NCI-H1417 (cell line): Measurements from ENCODE around the gene SEPTIN3.
"Not testable (repeated sequence)": the region's sequence is repeated elsewhere in the genome, so short reads cannot be mapped to it uniquely, and the experiment has no call there.

ENCODE experiments used
- DNase-seq, 3 experiments: peaks; one replicate each; lab custom pipeline; 2025; lab: John Stamatoyannopoulos, UW

Gene SEPTIN3

GRCh38 chr22:41940832-41941765 lies 28.1 kb upstream of the SEPTIN3 start:
- DNase-seq = peak; percentile 17 to 61 (median 31)

DNA sequence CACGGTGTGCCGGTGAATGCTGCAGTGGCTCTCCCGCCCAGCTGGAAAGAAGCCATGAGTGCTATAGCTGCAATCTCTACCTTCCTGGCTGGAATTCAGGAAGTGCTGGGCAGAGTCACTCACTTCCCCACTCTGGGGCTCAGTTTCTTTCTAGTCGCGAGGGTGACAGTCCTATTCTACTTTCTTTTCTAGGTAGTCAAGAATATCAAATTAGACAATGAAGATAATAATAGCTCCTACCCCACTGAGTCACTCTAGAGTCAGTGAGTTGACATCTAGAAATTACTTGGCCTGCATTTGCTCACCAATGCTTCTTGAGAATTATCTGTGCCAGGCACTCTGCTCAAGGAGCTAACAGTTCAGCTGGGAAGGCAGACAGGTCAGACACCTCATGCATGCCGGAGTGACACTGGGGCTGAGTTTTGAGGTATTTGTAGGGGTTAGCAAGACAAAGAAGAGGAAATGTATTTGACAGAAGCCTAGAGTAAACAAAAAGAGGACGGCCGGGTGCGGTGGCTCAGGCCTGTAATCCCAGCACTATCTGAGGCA lies 25.5 kb upstream of the SEPTIN3 start:
- no peak for DNase-seq

- DNase-seq = peak; percentile 89 to 97 (median 94)
Measured at GRCh38 chr22:41946629-41947423, 22.4 kb upstream of the SEPTIN3 start, which contains the start of gene CENPM. CENPM (minus strand) TSS chr22:41947152; CDS start chr22:41947076, 76 bp downstream.

- no peak for DNase-seq
Measured at GRCh38 chr22:41947424-41948080, 21.7 kb upstream of the SEPTIN3 start.

DNA sequence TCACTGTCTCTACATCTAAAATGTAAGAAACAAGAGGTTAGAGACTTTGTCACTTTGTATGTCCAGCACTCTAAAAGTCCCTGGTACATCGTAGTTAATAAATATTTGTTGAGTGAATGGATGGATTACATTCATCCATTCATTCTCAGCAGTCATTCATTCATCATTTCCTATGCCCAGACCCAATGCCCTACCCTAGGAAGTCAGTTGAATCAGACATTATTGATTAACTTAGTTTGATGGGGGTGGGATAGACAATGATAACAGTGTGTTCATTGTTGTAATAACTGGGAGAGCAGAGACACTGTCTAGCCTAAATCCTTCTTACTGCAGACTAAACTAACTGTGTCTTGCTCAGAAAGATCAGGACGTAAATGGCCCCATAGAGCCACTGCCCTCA lies 21.1 kb upstream of the SEPTIN3 start:
- DNase-seq = no peak

GRCh38 chr22:41948928-41949296 lies 20.3 kb upstream of the SEPTIN3 start:
- not testable (repeated sequence) for DNase-seq

- peak in 1 of 3 experiments; percentile 8 for DNase-seq
Measured at GRCh38 chr22:41949297-41949965, 19.8 kb upstream of the SEPTIN3 start.

DNA sequence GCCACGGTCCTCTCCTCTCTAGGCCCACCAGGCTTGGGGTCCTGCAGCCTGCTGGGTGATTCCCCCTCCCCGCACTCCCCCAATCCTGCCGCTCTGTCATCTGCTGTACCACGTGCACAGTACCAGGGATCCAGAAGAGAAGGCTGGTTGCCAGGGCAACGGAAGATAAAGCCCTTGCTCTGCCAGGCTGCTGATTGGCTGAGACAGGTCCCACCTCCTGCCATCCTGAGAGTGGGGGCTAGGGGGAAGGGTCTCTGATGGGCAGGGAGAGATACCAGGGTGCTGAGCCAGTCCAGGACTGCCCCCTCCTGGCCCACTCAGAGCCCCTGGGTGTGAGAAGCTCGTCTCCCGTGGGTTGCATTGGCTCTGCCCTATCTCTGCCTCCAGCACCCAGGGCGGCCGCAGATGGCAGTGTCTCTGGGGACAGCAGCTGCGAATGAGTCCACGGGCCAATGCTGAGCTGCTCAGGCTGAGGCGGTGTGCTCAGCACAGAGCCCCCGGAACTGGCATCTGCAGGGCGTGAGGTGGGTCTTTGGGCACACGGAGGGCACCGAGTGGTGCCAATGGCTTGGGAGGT lies 17.3 kb upstream of the SEPTIN3 start, which contains the start of gene SMIM45:
Gene SMIM45, plus strand, starts transcription at position 253 of the 577 bp plus-strand sequence.
- DNase-seq = peak in 2 of 3 experiments; percentile 47 to 81

DNA sequence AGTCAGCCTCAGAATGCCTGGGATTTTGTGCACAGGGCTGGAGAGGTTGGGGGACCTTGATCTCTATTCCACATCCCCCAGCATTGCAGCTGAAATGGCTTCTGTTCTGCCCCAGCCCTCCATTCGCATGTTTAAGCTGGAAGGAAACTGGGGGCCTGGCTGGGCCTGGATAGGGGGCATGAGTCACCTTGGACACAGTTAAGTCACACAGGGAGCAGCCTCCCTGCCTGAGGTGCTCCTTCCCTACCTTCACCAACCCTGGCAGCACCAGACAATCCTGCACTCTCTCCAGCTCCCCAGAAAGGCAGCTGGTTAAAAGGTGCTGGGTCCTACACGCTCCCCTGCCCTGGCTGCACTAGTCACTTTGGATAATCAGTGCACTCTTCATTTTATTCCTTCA lies 16.5 kb upstream of the SEPTIN3 start:
- no peak for DNase-seq

- no peak for DNase-seq
Measured at GRCh38 chr22:41957941-41958556, 11.2 kb upstream of the SEPTIN3 start.

DNA sequence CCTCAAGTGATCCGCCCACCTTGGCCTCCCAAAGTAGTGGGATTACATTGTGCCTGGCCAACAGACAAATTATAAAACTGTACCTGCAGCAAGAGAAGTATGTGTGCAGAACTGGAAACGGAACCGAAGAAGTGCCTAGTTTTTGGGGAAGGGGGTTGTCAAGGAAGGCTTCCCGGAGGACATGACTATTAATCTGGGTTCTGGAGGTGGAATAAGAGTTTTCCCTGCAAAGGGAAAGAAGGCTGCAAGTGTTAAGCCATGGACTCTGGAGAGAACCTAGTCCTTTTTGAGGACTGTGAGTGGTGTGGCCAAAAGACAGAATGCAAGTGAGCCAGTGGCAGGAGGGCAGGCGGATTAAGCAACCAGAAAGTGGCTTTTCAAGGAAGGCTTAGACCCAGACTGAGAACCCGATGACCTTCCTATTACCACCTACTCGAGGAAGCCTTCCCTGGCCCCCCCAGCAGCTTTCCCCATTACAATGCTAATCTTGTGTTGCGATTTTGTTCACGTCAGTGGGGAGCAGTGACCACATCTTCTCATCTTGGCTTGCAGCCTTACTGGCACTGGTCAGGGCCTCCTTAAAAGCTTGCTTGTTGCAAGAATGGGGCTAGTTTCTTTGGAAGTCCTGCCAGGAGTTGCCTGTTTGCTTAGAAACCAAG lies 5.7 kb upstream of the SEPTIN3 start:
- no peak for DNase-seq

GRCh38 chr22:41964112-41964491 lies 5.1 kb upstream of the SEPTIN3 start:
- DNase-seq = no peak

- DNase-seq = no peak
Measured at GRCh38 chr22:41966225-41966606, 3.0 kb upstream of the SEPTIN3 start.

DNA sequence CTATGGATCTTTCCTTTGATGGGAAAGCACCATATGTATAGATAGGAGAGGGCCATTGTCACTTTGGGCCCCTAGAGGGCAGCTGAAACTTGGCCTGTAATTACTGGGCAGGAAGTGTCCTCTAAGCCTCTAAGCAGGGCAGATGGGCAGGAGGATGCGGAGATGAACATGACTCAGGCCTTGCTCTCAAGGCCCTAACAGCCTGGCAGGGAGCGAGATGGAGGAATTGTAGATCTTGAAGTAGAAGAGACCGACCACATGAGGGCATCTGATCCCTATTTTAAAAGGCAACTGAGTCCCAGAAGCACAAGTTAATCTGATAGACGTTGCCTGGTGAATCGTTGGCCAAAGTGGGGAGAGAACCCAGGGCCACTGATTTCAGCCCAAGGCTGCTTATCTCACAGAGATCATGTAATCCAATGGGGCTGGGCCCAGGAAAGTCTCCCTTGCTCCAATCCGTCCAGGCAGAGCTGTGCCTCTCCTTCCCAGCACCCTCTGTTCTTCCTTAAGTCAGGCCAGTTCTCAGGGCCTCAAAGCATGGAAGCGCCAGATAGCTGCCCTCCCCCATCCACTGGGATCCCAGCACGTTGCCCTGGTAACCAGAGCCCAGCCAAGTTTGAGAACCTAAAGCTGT lies 2.5 kb upstream of the SEPTIN3 start:
- DNase-seq = peak in 2 of 3 experiments; percentile 6 to 49

DNA sequence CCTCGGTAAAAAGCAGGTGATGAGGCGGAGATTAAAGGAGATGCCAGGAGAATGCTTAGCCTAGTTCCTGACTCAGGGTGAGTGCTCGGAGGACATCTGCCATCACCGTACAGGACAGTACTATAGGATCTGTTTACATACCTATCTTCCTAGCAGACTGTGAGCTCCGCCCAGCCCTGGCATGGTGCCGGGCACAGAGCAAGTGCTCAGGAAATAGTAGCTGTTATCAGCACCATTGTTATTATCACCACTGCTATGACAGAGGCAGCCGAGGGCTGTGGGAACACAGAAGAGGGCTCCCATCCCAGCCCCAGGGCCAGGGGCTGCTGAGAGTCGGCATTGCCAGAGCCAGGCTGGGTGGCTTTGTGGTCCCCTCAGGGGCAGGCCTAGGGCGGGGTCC lies 642 bp upstream of the SEPTIN3 start:
- DNase-seq = peak in 2 of 3 experiments; percentile 7 to 8

- no peak for DNase-seq
Measured at GRCh38 chr22:41970601-41971000, 1.4 kb downstream of the SEPTIN3 start.

- no peak for DNase-seq
Measured at GRCh38 chr22:41971431-41971830, 2.2 kb downstream of the SEPTIN3 start.

DNA sequence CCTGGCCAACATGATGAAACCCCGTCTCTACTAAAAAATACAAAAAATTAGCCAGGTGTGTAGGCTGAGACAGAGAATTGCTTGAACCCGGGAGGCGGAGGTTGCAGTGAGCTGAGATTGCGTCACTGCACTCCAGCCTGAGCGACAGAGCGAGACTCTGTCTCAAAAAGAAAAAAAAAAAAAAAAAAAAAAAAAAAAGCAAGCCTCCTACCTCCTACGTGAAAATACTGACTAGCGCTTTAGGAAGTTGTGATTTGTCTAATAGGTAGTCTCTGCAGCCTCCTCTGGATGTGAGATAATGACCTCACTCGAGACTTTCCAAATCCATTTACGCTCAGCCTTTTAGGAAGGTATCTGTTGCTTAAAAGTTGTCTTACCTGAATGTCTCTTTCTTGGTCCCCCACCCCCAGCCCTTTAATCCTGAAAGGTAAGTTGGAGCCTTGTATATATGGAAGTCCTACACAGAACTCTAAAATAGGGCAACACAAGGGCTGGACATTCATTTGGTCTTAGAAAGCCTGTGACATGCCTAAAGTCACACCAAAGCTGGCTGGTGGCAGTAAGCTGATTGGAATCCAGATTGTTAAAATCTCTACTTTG lies 5.5 kb downstream of the SEPTIN3 start:
- DNase-seq = no peak
